GM18507 (cell line): ENCODE data around the gene BMERB1.

Experiments
- DNase-seq: peaks from one replicate; pipeline ENCODE4 v3.0.0; 2011; ENCODE audit warnings: low read depth; ENCODE audit not compliant: insufficient read length; ENCODE audit errors: extremely low spot score
- FAIRE-seq: peaks from 2 replicates; lab custom pipeline; 2011; peaks lifted over from hg19 to GRCh38; lab: Jason Lieb, UNC

Gene BMERB1

DNA sequence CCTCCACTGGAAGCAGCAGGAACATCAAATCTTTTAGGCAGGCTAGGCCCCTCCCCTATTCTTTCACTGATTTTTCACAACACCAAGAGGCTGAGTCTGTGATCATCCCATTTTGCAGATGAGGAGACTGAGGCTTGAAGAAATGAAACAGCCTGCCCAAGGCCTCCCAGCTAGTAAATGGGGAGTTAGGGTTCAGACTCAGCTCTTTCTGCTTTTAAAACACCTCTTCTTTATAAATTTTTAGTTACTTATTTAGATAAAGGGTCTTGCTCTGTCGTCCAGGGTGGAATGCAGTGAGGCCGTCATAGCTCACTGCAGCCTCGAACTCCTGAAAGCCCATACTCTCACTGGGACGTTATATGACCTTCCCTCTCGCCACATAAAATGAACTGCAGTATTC is 82.2 kb downstream of the BMERB1 start:
- DNase-seq (no peak), FAIRE-seq (no peak)

DNA sequence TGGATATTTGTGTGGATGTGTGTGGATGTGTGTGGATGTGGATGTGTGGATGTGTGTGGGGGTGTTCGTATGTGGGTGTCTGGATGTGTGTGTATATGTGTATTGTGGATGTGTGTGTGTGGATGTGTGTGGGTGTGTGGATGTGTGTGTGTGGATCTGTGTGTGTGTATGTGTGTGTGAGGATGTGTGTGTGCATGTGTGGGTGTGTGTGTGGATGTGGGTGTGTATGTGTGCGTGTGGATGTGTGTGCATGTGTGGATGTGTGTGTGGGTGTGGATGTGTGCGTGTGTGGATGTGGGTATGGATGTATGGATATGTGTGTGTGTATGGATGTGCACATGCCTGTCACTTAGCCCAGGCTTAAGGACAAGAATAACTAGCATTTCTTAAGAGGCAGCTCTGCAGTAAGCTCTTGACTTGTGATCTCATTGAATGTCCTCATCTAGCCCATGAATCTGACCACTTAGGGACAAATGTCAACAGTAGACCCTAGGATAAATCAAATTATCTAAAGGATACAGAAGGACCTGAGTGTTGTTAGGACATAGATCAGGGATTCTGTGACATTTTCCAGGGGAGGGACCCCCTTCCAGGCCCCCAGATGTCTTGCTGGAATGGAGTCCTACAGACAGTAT is 83.5 kb downstream of the BMERB1 start:
- FAIRE-seq = no peak
- DNase-seq = no peak

GRCh38 chr16:15518381-15519351 is 84.3 kb downstream of the BMERB1 start:
- no peak for DNase-seq
- FAIRE-seq = no peak

GRCh38 chr16:15519790-15520189 is 85.4 kb downstream of the BMERB1 start:
- FAIRE-seq (no peak), DNase-seq (no peak)

GRCh38 chr16:15521390-15521757 is 87.0 kb downstream of the BMERB1 start:
- DNase-seq (no peak), FAIRE-seq (no peak)

DNA sequence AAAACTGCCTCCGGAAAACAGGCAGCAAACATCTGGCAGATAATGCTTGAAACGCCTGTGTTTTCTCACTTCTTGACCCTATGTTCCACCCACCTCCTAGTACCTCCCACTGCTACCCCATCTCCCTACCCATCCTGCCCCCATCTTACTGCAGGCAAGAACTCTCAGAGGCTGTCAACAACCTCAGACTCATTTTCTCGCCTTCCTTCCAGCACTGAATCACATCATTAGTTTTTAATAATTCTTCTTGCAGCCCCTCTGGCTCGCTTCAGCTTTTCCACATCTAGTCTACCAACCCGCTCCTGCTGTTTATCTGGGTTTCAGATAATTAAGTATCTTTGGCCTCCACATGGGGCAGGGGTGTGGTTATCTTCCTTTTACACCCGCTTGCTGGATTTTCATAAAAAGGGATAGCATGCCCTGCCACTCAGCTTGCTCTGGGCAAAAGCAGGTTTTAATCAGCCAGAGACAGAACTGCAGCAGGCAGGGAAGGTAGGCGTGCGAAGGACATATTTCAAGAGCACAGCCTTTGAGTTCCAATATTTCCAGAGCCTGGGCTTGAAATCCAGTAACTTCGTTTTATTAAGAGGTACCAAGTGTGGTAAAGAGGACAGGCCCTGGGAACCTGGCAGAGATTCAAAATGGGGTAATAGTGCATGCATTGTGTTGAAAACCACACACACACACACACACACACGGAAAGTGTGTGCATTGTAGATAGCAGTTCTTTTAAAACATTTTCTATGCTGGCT is 87.5 kb downstream of the BMERB1 start:
- no peak for DNase-seq
- FAIRE-seq = no peak

DNA sequence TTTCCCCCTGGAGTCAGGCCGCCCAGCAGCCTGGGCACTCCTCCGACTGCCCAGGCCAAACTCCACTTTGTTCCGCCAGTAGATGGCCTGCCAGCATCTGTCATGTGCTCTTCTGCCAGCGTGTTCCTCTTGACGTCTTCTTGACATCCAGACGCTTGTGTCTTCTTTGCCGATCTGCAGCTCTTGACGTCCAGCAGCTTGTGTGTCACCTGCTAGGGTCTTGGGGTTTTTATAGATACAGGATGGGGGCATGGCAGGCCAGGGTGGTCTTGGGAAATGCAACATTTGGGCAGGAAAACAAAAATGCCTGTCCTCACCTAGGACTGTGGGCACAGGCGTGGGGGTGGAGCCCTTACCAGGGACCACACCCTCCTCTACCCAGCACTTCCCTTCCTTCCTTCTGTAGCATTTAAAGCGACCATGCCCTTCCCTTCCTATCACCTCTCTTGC is 88.7 kb downstream of the BMERB1 start:
- DNase-seq (no peak), FAIRE-seq (no peak)

DNA sequence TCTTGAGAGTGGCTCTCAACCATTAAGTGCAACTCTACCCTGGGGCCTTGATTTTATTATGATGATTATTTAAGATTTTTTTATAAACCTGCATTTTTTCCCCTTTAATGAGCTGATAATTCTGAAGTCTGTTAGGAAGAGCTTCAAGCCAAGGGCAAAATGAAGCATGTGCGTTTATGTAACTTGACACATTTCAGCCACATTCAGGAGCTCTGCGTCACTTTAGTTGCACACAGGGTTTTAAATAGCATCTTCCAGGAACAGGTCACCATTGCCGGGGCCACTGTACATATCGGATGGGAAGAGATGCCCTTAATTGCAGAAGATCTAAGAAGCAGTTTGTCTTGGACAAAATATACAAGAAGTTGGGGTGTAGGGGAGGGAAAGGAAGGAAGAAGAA is 89.6 kb downstream of the BMERB1 start:
- DNase-seq = no peak
- FAIRE-seq = no peak

DNA sequence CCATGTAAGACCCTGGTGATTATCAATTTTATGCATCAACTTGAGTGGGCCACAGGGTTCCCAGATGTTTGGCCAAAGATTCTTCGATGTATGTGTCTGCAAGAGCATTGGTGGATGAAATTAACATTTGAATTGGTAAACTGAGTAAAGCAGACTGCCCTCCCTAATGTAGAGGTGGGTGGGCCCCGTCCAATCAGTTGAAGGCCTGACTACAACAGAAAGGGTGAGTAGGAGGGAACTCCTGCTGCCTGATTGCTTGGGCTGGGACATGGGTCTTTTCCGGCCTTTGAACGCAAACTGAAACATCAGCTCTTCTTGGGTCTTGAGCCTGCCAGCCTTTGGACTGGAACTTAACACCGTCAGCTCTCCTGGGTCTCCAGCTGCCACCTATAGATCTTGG is 90.6 kb downstream of the BMERB1 start:
- no peak for DNase-seq
- no peak for FAIRE-seq

DNA sequence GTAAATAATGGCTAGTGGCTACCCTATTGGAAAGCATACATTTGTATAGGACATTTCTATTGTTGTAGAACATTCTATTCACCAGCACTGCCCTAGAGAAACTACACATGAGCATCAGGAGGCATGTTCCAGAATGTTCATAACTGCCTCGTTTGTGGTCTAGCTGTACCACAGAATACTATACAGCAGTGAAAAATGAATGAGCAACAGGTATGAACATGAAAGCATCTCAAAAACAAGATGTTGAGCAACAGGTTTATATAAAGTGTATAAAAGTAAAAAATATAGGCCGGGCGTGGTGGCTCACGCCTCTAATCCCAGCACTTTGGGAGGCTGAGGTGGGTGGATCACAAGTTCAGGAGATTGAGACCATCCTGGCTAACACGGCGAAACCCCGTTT is 91.7 kb downstream of the BMERB1 start:
- FAIRE-seq (no peak), DNase-seq (no peak)

DNA sequence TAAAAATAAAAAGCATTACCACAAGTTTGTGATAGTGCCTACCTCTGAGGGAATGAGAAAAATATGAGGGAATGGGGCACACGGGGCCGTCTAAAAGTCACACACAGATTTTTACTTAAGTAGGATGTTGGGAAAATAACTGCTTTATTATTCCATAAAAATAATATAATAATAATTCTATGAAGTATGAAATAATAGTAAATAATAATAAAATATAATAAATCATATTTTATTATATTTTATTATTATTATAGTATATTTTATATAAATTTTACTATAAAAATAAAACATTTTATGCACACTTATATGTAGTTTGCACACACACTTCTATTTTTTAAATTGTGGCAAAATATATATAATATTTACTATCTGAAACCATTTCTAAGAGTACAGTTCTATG is 92.3 kb downstream of the BMERB1 start:
- DNase-seq (no peak), FAIRE-seq (no peak)

GRCh38 chr16:15529673-15530072 is 95.3 kb downstream of the BMERB1 start:
- no peak for DNase-seq

GRCh38 chr16:15530085-15530484 is 95.7 kb downstream of the BMERB1 start:
- DNase-seq = no peak
- FAIRE-seq = no peak

More at GRCh38 chr16:15529673-15530072, 95.3 kb downstream of the BMERB1 start:
- FAIRE-seq = no peak

DNA sequence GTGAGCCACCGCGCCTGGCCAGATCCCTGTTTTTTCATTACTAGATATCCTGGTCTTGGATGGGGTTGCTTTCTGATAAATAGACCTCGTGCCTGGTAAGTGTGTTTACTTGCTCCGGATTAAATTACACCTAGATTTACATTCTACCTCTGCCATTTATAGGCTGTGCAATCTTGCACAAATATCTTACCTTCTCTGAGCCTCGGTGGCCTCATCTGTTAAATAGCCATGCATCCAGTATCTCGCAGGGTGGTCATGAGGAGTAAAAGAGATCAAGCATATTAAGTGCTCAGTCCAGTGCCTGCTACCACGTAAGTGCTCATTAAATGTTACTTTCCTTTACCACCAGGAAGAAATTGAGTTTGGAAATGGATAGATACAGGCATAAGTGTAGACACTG is 98.4 kb downstream of the BMERB1 start:
- DNase-seq = no peak
- no peak for FAIRE-seq

DNA sequence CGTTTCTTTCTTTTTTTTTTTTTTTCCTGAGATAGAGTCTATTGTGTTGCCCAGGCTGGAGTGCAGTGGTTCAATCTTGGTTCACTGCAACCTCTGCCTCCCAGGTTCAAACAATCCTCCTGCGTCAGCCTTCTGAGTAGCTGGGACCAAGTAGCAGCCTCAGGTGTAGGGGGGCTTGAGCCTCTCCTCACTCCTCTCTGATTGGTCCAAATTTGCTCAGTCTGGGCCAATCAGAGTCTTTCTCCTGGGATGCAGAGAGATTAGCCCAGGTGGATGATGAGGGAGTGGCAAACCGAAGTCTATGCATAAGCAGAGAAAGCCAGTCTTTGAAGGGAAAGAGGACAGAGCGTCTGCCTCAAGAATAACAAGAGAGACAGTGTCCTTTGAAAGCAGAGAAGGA is 99.0 kb downstream of the BMERB1 start:
- no peak for DNase-seq
- no peak for FAIRE-seq

DNA sequence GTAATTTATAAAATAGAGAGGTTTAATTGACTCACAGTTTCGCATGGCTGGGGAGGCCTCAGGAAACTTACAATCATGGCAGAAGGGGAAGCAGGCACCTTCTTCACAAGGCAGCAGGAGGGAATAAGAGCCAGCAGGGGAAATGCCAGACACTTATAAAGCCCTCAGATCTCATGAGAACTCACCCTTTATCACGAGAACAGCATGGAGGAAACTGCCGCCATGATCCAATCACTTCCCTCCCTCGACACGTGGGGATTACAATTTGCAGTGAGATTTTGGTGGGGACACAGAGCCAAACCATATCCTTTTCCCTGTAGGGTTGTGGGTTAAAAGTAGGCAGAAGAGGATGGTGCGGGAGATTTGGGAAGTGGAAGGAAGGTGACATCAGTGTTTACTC is 101.4 kb downstream of the BMERB1 start:
- no peak for FAIRE-seq
- no peak for DNase-seq

GRCh38 chr16:15536843-15537242 is 102.5 kb downstream of the BMERB1 start:
- FAIRE-seq = no peak
- no peak for DNase-seq

GRCh38 chr16:15538507-15538906 is 104.1 kb downstream of the BMERB1 start:
- no peak for FAIRE-seq

GRCh38 chr16:15539197-15539596 is 104.8 kb downstream of the BMERB1 start:
- DNase-seq = no peak
- no peak for FAIRE-seq

More at GRCh38 chr16:15538507-15538906, 104.1 kb downstream of the BMERB1 start:
- no peak for DNase-seq

- DNase-seq (no peak), FAIRE-seq (no peak)
These were observed 107.9 kb downstream of the BMERB1 start for GRCh38 chr16:15542261-15542660.
